Stimulated activated memory B cell treated with anti-CD40 and anti-IgM and Interleukin-4, amounts not matched to agents 10 μg/mL and 1 μg/mL and 100 μg/mL, for 72 hours (primary cell): ENCODE results near the gene SLC2A9.
"Not testable (repeated sequence)": the region's sequence is repeated elsewhere in the genome, so short reads cannot be mapped to it uniquely, and the experiment has no call there.

Experiments
- ATAC-seq: fragments of 150-1000 bp; cut with Tn5 transposase; 2 replicates; pipeline ENCODE4 v1.10.0; 2021
- H3K27ac Mint-ChIP-seq: one replicate; pipeline ENCODE4 v1.8.0; 2022; ENCODE audit warnings: mild to moderate bottlenecking, mixed read lengths
- H3K27me3 Mint-ChIP-seq: one replicate; pipeline ENCODE4 v1.8.0; 2022; ENCODE audit warnings: mixed read lengths
- H3K36me3 Mint-ChIP-seq: one replicate; pipeline ENCODE4 v1.8.0; 2022; ENCODE audit warnings: mixed read lengths
- H3K4me1 Mint-ChIP-seq: one replicate; pipeline ENCODE4 v1.8.0; 2022; ENCODE audit warnings: mixed read lengths
- H3K4me3 Mint-ChIP-seq: one replicate; pipeline ENCODE4 v1.8.0; 2022; ENCODE audit warnings: mild to moderate bottlenecking, moderate library complexity, mixed read lengths
- H3K9me3 Mint-ChIP-seq: one replicate; pipeline ENCODE4 v1.8.0; 2022; ENCODE audit warnings: mixed read lengths

The SLC2A9 gene

GRCh38 chr4:10001757-10002156 lies 19.5 kb downstream of the SLC2A9 start:
- Mint-ChIP-seq H3K4me1 (peaks cover 27% of the 10 kb centered on the region), H3K9me3 (peaks cover 3% of the 10 kb centered on the region), H3K4me3 (no peak overlapping the region), H3K27ac (no peak overlapping the region), H3K36me3 (peaks cover 2% of the 10 kb centered on the region), H3K27me3 (no peaks in the 10 kb centered on the region)
- ATAC-seq, result no peak

- H3K27ac Mint-ChIP-seq, result no peak overlapping the region
- peaks cover 5% of the 10 kb centered on the region for H3K36me3 Mint-ChIP-seq
- peak; percentile 40 for ATAC-seq
- H3K4me3 Mint-ChIP-seq, result no peak overlapping the region
- H3K9me3 Mint-ChIP-seq, result peaks cover 3% of the 10 kb centered on the region
- peaks cover 18% of the 10 kb centered on the region for H3K4me1 Mint-ChIP-seq
- H3K27me3 Mint-ChIP-seq, result no peaks in the 10 kb centered on the region
These were observed 21.2 kb downstream of the SLC2A9 start for GRCh38 chr4:9999956-10000561.

GRCh38 chr4:9997886-9998285 lies 23.4 kb downstream of the SLC2A9 start:
- Mint-ChIP-seq H3K4me3 (no peak overlapping the region), H3K9me3 (no peaks in the 10 kb centered on the region), H3K36me3 (peaks cover 17% of the 10 kb centered on the region), H3K27ac (no peak overlapping the region), H3K27me3 (no peaks in the 10 kb centered on the region), H3K4me1 (peaks cover 27% of the 10 kb centered on the region)
- ATAC-seq, result no peak

DNA sequence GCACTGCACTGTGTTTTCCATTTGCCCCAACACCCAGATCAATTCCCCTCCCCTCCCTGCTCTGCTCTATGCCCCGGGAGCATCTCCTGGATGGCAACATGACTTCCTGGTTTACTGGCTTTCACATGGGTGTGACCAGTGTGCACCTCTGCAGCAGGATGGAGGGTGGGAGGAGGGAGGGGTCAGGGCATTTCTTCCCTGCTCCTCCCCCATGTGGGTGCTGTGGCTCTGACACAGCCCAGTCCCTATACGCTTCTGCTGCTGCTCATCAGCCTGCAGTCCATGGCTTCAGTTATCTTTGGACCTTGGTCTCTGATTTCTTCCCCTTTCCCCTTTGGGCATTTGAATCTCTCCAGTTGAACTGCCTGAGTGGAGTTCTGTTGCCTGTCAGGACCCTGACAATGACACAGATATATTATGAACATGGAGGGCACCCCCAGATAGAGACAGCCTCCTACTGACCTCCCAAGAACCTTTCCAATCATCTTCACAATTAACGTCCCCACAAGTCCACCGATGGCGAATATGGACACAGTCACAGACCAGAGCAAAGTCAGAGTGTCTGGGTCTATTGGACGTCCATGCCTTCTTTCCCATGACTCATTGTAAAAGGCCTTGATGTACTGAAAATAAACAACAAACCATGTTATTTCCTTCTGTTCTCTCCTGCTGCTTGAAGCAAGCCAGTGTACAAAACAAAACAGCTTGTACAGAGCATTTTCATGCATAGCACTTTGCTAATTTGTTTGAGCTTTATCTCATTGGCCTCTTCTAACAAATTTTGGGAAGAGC lies 24.8 kb downstream of the SLC2A9 start:
- H3K27ac Mint-ChIP-seq, result no peak overlapping the region
- no peak for ATAC-seq
- H3K4me1 Mint-ChIP-seq, result peaks cover 27% of the 10 kb centered on the region
- H3K9me3 Mint-ChIP-seq, result no peaks in the 10 kb centered on the region
- no peak overlapping the region for H3K4me3 Mint-ChIP-seq
- no peaks in the 10 kb centered on the region for H3K27me3 Mint-ChIP-seq
- peaks cover 17% of the 10 kb centered on the region for H3K36me3 Mint-ChIP-seq

GRCh38 chr4:9994246-9994847 lies 26.9 kb downstream of the SLC2A9 start:
- no peak for ATAC-seq
- Mint-ChIP-seq H3K9me3 (no peaks in the 10 kb centered on the region), H3K4me3 (no peak overlapping the region), H3K27me3 (no peaks in the 10 kb centered on the region), H3K27ac (no peak overlapping the region), H3K4me1 (peaks cover 11% of the 10 kb centered on the region), H3K36me3 (peaks cover 17% of the 10 kb centered on the region)

- peaks cover 10% of the 10 kb centered on the region for H3K4me1 Mint-ChIP-seq
- H3K4me3 Mint-ChIP-seq, result no peak overlapping the region
- no peaks in the 10 kb centered on the region for H3K9me3 Mint-ChIP-seq
- no peaks in the 10 kb centered on the region for H3K27me3 Mint-ChIP-seq
- H3K27ac Mint-ChIP-seq, result no peak overlapping the region
- ATAC-seq, result peak; percentile 77
- peaks cover 12% of the 10 kb centered on the region for H3K36me3 Mint-ChIP-seq
These were observed 31.2 kb downstream of the SLC2A9 start for GRCh38 chr4:9989918-9990635.

DNA sequence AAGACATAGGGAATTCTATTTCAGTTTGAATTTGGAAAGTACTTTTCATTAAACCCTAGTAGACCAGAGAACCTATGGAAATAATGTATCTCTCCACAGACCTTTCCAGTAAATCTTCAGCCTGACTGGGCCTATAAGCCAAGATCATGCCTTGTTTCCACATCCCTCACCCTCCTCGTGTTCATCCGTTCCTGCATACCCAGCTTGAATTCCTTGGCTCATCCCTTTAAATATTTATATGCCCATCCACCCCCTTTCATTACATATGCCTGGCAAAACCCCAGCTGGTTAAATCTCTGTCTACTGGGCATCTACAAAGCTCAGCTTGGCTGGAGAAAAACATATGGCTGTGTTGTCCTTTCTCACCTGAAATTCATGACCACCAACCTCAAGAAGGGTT lies 32.4 kb downstream of the SLC2A9 start:
- Mint-ChIP-seq H3K27me3 (no peaks in the 10 kb centered on the region), H3K36me3 (peaks cover 2% of the 10 kb centered on the region), H3K4me1 (peaks cover 1% of the 10 kb centered on the region), H3K27ac (no peak overlapping the region), H3K4me3 (no peak overlapping the region), H3K9me3 (no peaks in the 10 kb centered on the region)
- ATAC-seq, result no peak

DNA sequence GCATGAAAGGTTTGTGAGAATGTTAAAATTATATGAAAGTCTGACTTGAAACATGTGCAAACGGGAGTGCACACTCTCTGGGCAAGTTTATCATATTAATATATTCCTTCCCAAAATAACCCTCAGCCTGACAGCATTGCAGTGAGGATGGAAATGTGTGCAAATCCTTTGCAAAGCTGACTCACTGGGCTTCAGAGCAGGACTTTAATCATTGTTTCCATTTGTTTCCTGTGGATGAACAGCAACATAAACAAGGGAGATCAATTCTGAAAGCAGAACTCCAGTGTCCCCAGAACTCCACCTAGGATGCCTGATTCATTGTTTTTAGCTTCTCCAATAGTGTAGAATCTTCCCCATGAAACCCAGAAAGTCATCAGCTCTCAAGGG lies 32.9 kb downstream of the SLC2A9 start:
- no peak for ATAC-seq
- H3K4me1 Mint-ChIP-seq, result no peaks in the 10 kb centered on the region
- H3K4me3 Mint-ChIP-seq, result no peak overlapping the region
- H3K27ac Mint-ChIP-seq, result no peak overlapping the region
- H3K9me3 Mint-ChIP-seq, result no peaks in the 10 kb centered on the region
- H3K27me3 Mint-ChIP-seq, result no peaks in the 10 kb centered on the region
- no peaks in the 10 kb centered on the region for H3K36me3 Mint-ChIP-seq

DNA sequence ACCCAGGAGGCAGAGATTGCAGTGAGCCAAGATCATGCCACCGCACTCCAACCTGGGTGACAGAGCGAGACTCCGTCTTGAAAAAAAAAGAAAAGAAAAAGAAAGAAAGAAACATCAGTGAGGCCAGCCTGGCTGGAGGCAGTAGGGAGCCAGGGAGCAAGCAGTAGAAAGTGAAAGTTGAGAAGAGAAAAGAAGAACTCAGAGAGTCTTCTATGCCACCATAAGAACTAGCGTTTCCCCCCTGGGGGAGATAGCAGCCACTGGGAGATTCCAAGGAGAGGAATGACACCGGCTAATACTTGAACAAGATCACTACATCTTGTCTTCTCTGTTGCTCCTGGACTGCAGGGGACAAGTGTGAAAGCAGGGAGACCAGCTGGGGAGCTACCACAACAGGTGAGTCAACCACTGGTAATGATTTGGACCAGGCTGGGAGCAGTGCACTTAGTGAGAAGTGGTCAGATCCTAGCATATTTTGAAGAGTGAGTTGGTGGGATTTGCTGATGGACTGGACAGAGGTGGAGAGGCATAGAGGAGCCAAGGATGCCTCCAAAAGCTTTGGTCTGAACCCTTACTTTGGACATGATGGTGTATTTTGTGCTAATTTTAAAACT lies 33.4 kb downstream of the SLC2A9 start:
- no peaks in the 10 kb centered on the region for H3K4me1 Mint-ChIP-seq
- no peaks in the 10 kb centered on the region for H3K36me3 Mint-ChIP-seq
- H3K27ac Mint-ChIP-seq, result no peak overlapping the region
- no peak for ATAC-seq
- no peaks in the 10 kb centered on the region for H3K27me3 Mint-ChIP-seq
- H3K4me3 Mint-ChIP-seq, result no peak overlapping the region
- H3K9me3 Mint-ChIP-seq, result no peaks in the 10 kb centered on the region

- no peak for ATAC-seq
- Mint-ChIP-seq H3K9me3 (peaks cover 6% of the 10 kb centered on the region), H3K27ac (no peak overlapping the region), H3K4me1 (no peaks in the 10 kb centered on the region), H3K36me3 (peaks cover 6% of the 10 kb centered on the region), H3K4me3 (no peak overlapping the region), H3K27me3 (no peaks in the 10 kb centered on the region)
These were observed 36.7 kb downstream of the SLC2A9 start for GRCh38 chr4:9984621-9985020.

GRCh38 chr4:9983211-9983610 lies 38.1 kb downstream of the SLC2A9 start:
- peaks cover 6% of the 10 kb centered on the region for H3K36me3 Mint-ChIP-seq
- H3K4me1 Mint-ChIP-seq, result no peaks in the 10 kb centered on the region
- H3K4me3 Mint-ChIP-seq, result no peak overlapping the region
- H3K27me3 Mint-ChIP-seq, result no peaks in the 10 kb centered on the region
- no peak for ATAC-seq
- H3K9me3 Mint-ChIP-seq, result peaks cover 6% of the 10 kb centered on the region
- H3K27ac Mint-ChIP-seq, result no peak overlapping the region

DNA sequence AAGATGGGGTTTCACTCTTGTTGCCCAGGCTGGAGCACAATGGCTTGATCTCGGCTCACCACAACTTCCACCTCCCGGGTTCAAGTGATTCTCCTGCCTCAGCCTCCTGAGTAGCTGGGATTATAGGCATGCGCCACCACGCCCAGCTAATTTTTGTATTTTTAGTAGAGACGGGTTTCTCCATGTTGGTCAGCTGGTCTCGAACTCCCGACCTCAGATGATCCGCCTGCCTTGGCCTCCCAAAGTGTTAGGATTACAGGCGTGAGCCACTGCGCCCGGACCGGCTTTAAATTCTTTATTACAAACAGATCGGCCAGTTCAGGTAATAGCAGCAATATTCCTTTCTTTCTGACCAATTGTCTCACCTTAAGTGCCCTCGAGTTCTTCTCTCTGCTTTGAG lies 39.4 kb downstream of the SLC2A9 start:
- H3K27me3 Mint-ChIP-seq, H3K9me3 Mint-ChIP-seq, H3K36me3 Mint-ChIP-seq, H3K4me3 Mint-ChIP-seq, H3K4me1 Mint-ChIP-seq, ATAC-seq, H3K27ac Mint-ChIP-seq: not testable (repeated sequence)

DNA sequence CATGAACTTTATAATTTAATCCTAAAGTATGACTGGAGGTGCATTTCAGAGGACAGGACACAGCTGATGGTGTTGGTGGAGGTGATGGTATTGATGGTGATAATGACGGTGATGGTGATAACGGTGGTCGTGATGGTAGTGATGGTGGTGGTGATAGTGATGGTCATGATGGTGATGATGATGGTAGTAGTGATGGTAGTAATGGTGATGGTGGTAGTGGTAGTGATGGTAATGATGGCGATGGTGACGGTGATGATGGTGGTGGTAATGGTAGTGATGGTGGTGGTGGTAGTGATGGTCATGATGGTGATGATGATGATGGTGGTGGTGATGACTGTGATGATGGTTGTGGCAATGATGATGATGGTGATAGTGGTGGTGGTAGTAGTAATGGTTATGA lies 40.4 kb downstream of the SLC2A9 start:
- ATAC-seq, result no peak
- no peaks in the 10 kb centered on the region for H3K4me1 Mint-ChIP-seq
- peaks cover 6% of the 10 kb centered on the region for H3K9me3 Mint-ChIP-seq
- no peak overlapping the region for H3K27ac Mint-ChIP-seq
- no peak overlapping the region for H3K4me3 Mint-ChIP-seq
- H3K27me3 Mint-ChIP-seq, result no peaks in the 10 kb centered on the region
- H3K36me3 Mint-ChIP-seq, result peaks cover 6% of the 10 kb centered on the region

DNA sequence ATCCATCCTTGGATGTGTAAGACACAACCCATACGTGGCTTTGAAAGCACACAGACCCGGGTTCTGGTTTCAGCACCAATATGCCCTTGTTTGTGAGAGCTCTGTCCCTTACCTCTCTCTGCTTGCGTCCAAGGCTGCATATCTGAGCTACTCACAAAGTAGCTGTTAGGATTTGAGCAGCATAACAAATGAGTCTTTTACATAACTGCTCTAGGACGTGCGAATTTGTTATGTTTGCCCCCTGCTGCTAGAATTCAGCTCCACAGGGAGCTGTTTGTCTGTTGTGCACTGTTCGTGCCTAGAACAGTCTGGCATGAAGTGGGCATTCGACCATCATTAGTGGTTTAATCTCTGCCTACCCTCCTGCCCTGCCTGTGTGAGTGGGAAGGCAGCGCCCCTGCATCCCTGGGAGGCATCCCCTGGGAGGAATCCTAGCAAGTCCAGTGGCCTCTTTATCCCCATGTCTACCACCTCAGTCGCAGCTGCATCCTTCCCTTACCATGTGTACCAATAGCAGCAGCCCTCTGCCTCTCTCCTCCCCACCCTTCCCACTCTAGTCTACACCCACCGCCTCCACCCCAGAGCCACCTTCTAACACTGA lies 42.1 kb downstream of the SLC2A9 start:
- H3K36me3 Mint-ChIP-seq, result peaks cover 6% of the 10 kb centered on the region
- H3K27ac Mint-ChIP-seq, result no peak overlapping the region
- ATAC-seq, result no peak
- peaks cover 6% of the 10 kb centered on the region for H3K9me3 Mint-ChIP-seq
- H3K4me1 Mint-ChIP-seq, result no peaks in the 10 kb centered on the region
- no peaks in the 10 kb centered on the region for H3K27me3 Mint-ChIP-seq
- H3K4me3 Mint-ChIP-seq, result no peak overlapping the region

GRCh38 chr4:9977518-9978031 lies 43.7 kb downstream of the SLC2A9 start:
- Mint-ChIP-seq H3K9me3 (peaks cover 8% of the 10 kb centered on the region), H3K4me3 (no peak overlapping the region), H3K27ac (no peak overlapping the region), H3K36me3 (peaks cover 13% of the 10 kb centered on the region), H3K4me1 (peaks cover 4% of the 10 kb centered on the region), H3K27me3 (no peaks in the 10 kb centered on the region)
- no peak for ATAC-seq
